ENCODE data around the gene HINT3.

GRCh38 chr6:125955973-125956372, 597 bp upstream of the HINT3 start:
- TF ChIP-seq CTCF (IDR thresholded peaks at IDR 0.05), result no peak
- TF ChIP-seq ZFX (IDR thresholded peaks at IDR 0.05; ENCODE audit: borderline replicate concordance), result no peak
